ENCODE measurements around the gene CD247.

CD247 gene

GRCh38 chr1:167401260-167401873, 117.0 kb downstream of the CD247 start:
- peak; percentile 62 for DNase-seq

DNA sequence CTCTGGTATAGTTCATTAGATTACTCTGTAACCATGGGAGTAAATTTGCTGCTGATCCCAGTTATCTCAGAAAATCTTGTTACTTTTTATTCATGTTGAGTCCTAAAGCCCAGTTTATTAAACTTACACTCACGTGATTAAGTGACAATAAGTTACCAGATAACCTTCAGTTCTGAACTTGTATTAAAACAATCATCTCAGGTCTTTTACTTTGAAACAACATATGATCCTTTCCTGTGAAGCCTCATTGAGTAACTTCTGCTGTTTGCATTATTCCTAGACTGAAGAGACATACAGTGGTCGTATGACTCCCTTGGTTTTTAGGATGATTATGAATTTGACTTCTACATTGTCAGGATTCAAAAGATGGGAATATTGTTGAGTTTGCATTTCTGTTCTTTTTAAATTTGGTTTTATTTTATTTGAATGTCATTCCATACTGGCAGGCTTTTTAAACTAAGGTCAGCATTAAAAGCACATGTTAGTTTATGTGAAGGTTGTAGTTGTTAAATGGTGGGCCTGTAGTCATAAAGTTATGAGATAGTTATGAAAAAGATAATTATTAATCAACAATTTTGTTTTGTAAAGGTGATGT, 117.9 kb downstream of the CD247 start:
- DNase-seq, result no peak

- no peak for DNase-seq
These were observed 126.1 kb downstream of the CD247 start for GRCh38 chr1:167392200-167392696.

DNA sequence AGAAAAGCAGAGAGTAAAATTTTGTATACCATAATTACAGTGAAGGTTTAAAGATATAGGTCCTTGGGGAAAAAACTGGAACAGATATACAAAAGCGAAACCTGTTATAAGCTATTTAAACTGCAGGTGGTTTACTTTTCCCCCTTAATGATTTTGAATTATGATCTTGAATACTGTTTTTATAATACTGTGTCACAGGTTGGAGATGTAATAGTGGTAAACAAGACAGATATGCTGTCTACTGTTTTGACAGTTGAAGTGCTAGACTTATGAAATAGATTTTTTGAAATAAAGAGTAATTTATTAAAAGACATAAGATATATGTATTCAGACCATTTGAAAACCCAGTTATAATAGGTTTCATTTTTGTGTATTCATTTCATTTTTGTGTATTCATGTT, 129.4 kb downstream of the CD247 start:
- no peak for DNase-seq

- no peak for DNase-seq
These were observed 130.9 kb downstream of the CD247 start for GRCh38 chr1:167387251-167387910.
